CD14-positive monocyte (primary cell): ENCODE results near the gene PARP8. TPM values are rescaled to one million over a fixed set of nuclear protein-coding genes. Genes with fewer than 3 reads are reported as not detected.
A peak's percentile ranks its signal among the peaks of the same experiment; 100 is the strongest.

Experiments
- DNase-seq, 3 donors: peaks; one replicate each; pipeline ENCODE4 v3.0.0-alpha.2; 2011 to 2022
- H2AFZ ChIP-seq: 2 replicates; pipeline ENCODE4 v1.6.0; 2012; ENCODE audit warnings: mild to moderate bottlenecking, low read depth, low read length, inconsistent platforms; ENCODE audit not compliant: insufficient read depth, poor library complexity, severe bottlenecking
- H3K27ac ChIP-seq, 2 donors: 1 replicate in 1 of 2; 2 replicates in 1 of 2; pipeline ENCODE4 v1.5.1; 2012 to 2013; ENCODE audit warnings: low read length in 2 of 2, control low read depth in 1 of 2, inconsistent platforms in 1 of 2, low read depth in 1 of 2, mild to moderate bottlenecking in 1 of 2
- H3K27me3 ChIP-seq, 2 donors: one replicate each; pipeline versions ENCODE4 v1.6.0 to v1.6.1; 2011 to 2013; ENCODE audit warnings: low read length in 2 of 2; ENCODE audit not compliant: control insufficient read depth in 2 of 2, insufficient read depth in 2 of 2
- H3K36me3 ChIP-seq, 2 donors: replicated peaks in 1 of 2; 1 replicate in 1 of 2; 2 replicates in 1 of 2; pipeline versions ENCODE4 v1.5.1 to v1.6.1; 2012 to 2013; ENCODE audit warnings: low read length in 2 of 2, control low read depth in 1 of 2, inconsistent platforms in 1 of 2, mild to moderate bottlenecking in 1 of 2; ENCODE audit not compliant: insufficient read depth in 2 of 2, control insufficient read depth in 1 of 2
- H3K4me1 ChIP-seq, 2 donors: 1 replicate in 1 of 2; 2 replicates in 1 of 2; pipeline versions ENCODE4 v1.5.1 to v1.6.1; 2012 to 2013; ENCODE audit warnings: low read length in 2 of 2, control low read depth in 1 of 2, inconsistent platforms in 1 of 2, mild to moderate bottlenecking in 1 of 2, moderate library complexity in 1 of 2; ENCODE audit not compliant: insufficient read depth in 2 of 2, control insufficient read depth in 1 of 2
- H3K4me2 ChIP-seq: replicated peaks from 2 replicates; pipeline ENCODE3; 2012; ENCODE audit warnings: low read length, moderate library complexity, mild to moderate bottlenecking; ENCODE audit not compliant: poor library complexity, severe bottlenecking; ENCODE audit errors: extremely low read depth
- H3K4me3 ChIP-seq, 3 experiments: fragments of 200-600 bp in 1 of 3; sonication (generic) in 1 of 3; replicated peaks in 1 of 3; 1 replicate in 2 of 3; 2 replicates in 1 of 3; pipeline ENCODE4 v1.5.1; 2011 to 2013; ENCODE audit warnings: low read length in 3 of 3, mild to moderate bottlenecking in 3 of 3, control low read depth in 2 of 3, low read depth in 2 of 3, inconsistent platforms in 1 of 3, moderate library complexity in 1 of 3
- H3K79me2 ChIP-seq: 2 replicates; pipeline ENCODE4 v1.6.0; 2012; ENCODE audit warnings: mild to moderate bottlenecking, control low read depth, inconsistent platforms, low read length, moderate library complexity; ENCODE audit not compliant: insufficient read depth
- H3K9ac ChIP-seq: 2 replicates; pipeline ENCODE4 v1.6.0; 2017; ENCODE audit warnings: low read length, mild to moderate bottlenecking; ENCODE audit not compliant: insufficient read depth, poor library complexity, severe bottlenecking
- H3K9me3 ChIP-seq, 2 donors: replicated peaks in 1 of 2; 1 replicate in 1 of 2; 2 replicates in 1 of 2; pipeline versions ENCODE4 v1.5.1 to v1.6.1; 2012 to 2013; ENCODE audit warnings: low read length in 2 of 2, control low read depth in 1 of 2; ENCODE audit not compliant: control insufficient read depth in 1 of 2, insufficient read depth in 1 of 2
- H4K20me1 ChIP-seq: 2 replicates; pipeline ENCODE4 v1.6.0; 2012; ENCODE audit warnings: mild to moderate bottlenecking, low read length, control low read depth, moderate library complexity; ENCODE audit not compliant: insufficient read depth
- H3K27ac Mint-ChIP-seq, 7 donors: one replicate each; pipeline ENCODE4 v1.8.0; 2020; ENCODE audit warnings: mild to moderate bottlenecking in 7 of 7, mixed read lengths in 7 of 7, moderate library complexity in 6 of 7, inconsistent platforms in 2 of 7
- H3K27me3 Mint-ChIP-seq, 3 donors: one replicate each; pipeline ENCODE4 v1.8.0; 2021 to 2022; ENCODE audit warnings: low read depth in 3 of 3, mild to moderate bottlenecking in 3 of 3, mixed read lengths in 3 of 3, moderate library complexity in 3 of 3, inconsistent platforms in 1 of 3
- H3K36me3 Mint-ChIP-seq, 2 donors: one replicate each; pipeline ENCODE4 v1.8.0; 2020; ENCODE audit warnings: mixed read lengths in 2 of 2, inconsistent platforms in 1 of 2, mild to moderate bottlenecking in 1 of 2
- H3K4me1 Mint-ChIP-seq: one replicate; pipeline ENCODE4 v1.8.0; 2020; ENCODE audit warnings: mild to moderate bottlenecking, mixed read lengths
- H3K4me3 Mint-ChIP-seq, 2 donors: one replicate each; pipeline ENCODE4 v1.8.0; 2020; ENCODE audit warnings: mild to moderate bottlenecking in 2 of 2, mixed read lengths in 2 of 2, moderate library complexity in 1 of 2
- H3K9me3 Mint-ChIP-seq, 7 donors: one replicate each; pipeline ENCODE4 v1.8.0; 2020 to 2022; ENCODE audit warnings: mixed read lengths in 7 of 7, mild to moderate bottlenecking in 6 of 7, moderate library complexity in 6 of 7, inconsistent platforms in 2 of 7
- CTCF ChIP-seq: fragments of 200-600 bp; IDR thresholded peaks from one replicate; pipeline ENCODE4 v1.8.0; 2022; ENCODE audit warnings: antibody characterized with exemption, mild to moderate bottlenecking
- WGBS: methylation state at CpG from one replicate; pipeline ENCODE4 v1.1.5; 2013; ENCODE audit warnings: missing lambda C conversion rate; ENCODE audit not compliant: insufficient coverage; 5-methylcytosine and 5-hydroxymethylcytosine counted together
- intact Hi-C, 2 donors: fragments of 100-400 bp; cut with micrococcal nuclease; formaldehyde crosslinking; loops; one replicate each; pipeline versions ENCODE4 v1.15.0 to v1.15.1; 2023
- polyA plus RNA-seq, 3 donors: library from polyadenylated mRNA; depleted of rRNA in 1 of 3; unstranded in 2 of 3; stranded (reverse) in 1 of 3; fragments of 300-500 nt in 2 of 3; fragments of >200 nt in 1 of 3; fragmentation: Illumina TruSeq in 2 of 3; gene quantifications; 1 replicate in 2 of 3; 2 replicates in 1 of 3; pipeline ENCODE4 v1.2.3, GENCODE V29; 2012 to 2021

The PARP8 gene
- polyA plus RNA-seq, 3 donors = 27.5 to 170 (median 40.6) TPM

- Mint-ChIP-seq H3K4me3 (no peak overlapping the region), H3K27me3 (peaks cover 0 to 1% (median 0%) of the 10 kb centered on the region in 3 donors), H3K27ac (no peak overlapping the region), H3K9me3 (no peaks in the 10 kb centered on the region), H3K36me3 (peaks cover 74 to 85% of the 10 kb centered on the region in 2 donors), H3K4me1 (no peaks in the 10 kb centered on the region)
- Histone ChIP-seq H3K27ac (no peak overlapping the region), H3K9ac (no peak overlapping the region), H3K4me1 (no peaks in the 10 kb centered on the region), H2AFZ (no peak overlapping the region), H3K79me2 (peaks cover 11% of the 10 kb centered on the region), H3K36me3 (peaks cover 86 to 97% of the 10 kb centered on the region in 2 donors), H3K27me3 (no peaks in the 10 kb centered on the region), H4K20me1 (peaks cover 69% of the 10 kb centered on the region), H3K4me2 (no peak overlapping the region), H3K4me3 (no peak overlapping the region), H3K9me3 (no peaks in the 10 kb centered on the region)
- intact Hi-C loops = no loop called here
- WGBS = 91% methylated on average over 3 of the region's 6 CpGs
- DNase-seq = no peak
- no peak for TF ChIP-seq CTCF
Measured at GRCh38 chr5:50823568-50823967, 157.1 kb downstream of the PARP8 start.

- peaks cover 11% of the 10 kb centered on the region for H3K79me2 ChIP-seq
- intact Hi-C loops = no loop called here
- peaks cover 86 to 98% of the 10 kb centered on the region in 2 donors for H3K36me3 ChIP-seq
- peak overlapping the region in 1 of 2 donors; percentile 33 for H3K27ac ChIP-seq
- H3K4me1 Mint-ChIP-seq = no peaks in the 10 kb centered on the region
- no peaks in the 10 kb centered on the region for H3K9me3 Mint-ChIP-seq
- H3K4me3 ChIP-seq = no peak overlapping the region
- H3K27me3 ChIP-seq = no peaks in the 10 kb centered on the region
- 94% methylated on average over 2 of the region's 2 CpGs for WGBS
- peaks cover 0 to 1% (median 1%) of the 10 kb centered on the region in 3 donors for H3K27me3 Mint-ChIP-seq
- no peak overlapping the region for H3K4me3 Mint-ChIP-seq
- H3K4me2 ChIP-seq = no peak overlapping the region
- TF ChIP-seq CTCF = no peak
- H3K4me1 ChIP-seq = no peaks in the 10 kb centered on the region
- DNase-seq = no peak
- no peak overlapping the region for H2AFZ ChIP-seq
- peaks cover 75 to 88% of the 10 kb centered on the region in 2 donors for H3K36me3 Mint-ChIP-seq
- H4K20me1 ChIP-seq = peaks cover 63% of the 10 kb centered on the region
- H3K27ac Mint-ChIP-seq = peak overlapping the region in 1 of 7 donors; percentile 11
- H3K9me3 ChIP-seq = no peaks in the 10 kb centered on the region
- H3K9ac ChIP-seq = no peak overlapping the region
Measured at GRCh38 chr5:50824109-50824508, 157.7 kb downstream of the PARP8 start.
